ENCODE measurements around the gene RGS19. TPM values are rescaled to one million over a fixed set of nuclear protein-coding genes. Genes with fewer than 3 reads are reported as not detected.

RGS19 gene
- total RNA-seq, 3 donors from 2014 or later: 4.7 to 6.9 (median 6.5) TPM

- intact Hi-C loops (cut with DNase I, micrococcal nuclease): no loop called here
- Histone ChIP-seq H3K36me3 (ENCODE audit: low read depth) (no peaks in the 10 kb centered on the region), H3K4me1 (ENCODE audit: low read depth) (peaks cover 4% of the 10 kb centered on the region), H3K9me3 (no peaks in the 10 kb centered on the region), H3K4me3 (no peak overlapping the region)
- TF ChIP-seq CTCF (IDR thresholded peaks at IDR 0.05): no peak
- DNase-seq (no peak), ATAC-seq (no peak)
Measured at GRCh38 chr20:64058536-64058935, 20.8 kb downstream of the RGS19 start.

- peak; percentile 81 to 88 (median 83) for DNase-seq
- peak; percentile 79 for ATAC-seq
- no peaks in the 10 kb centered on the region for H3K36me3 ChIP-seq (ENCODE audit: low read depth)
- no peak overlapping the region for H3K4me3 ChIP-seq
- no peaks in the 10 kb centered on the region for H3K9me3 ChIP-seq
- peaks cover 4% of the 10 kb centered on the region for H3K4me1 ChIP-seq (ENCODE audit: low read depth)
- intact Hi-C loops (cut with DNase I, micrococcal nuclease): no loop called here
- TF ChIP-seq CTCF (IDR thresholded peaks at IDR 0.05): peak; percentile 80
Measured at GRCh38 chr20:64057628-64058498, 21.5 kb downstream of the RGS19 start.

- ATAC-seq (no peak), DNase-seq (no peak)
- H3K4me1 ChIP-seq (ENCODE audit: low read depth): no peaks in the 10 kb centered on the region
- no peaks in the 10 kb centered on the region for H3K36me3 ChIP-seq (ENCODE audit: low read depth)
- TF ChIP-seq CTCF (IDR thresholded peaks at IDR 0.05): no peak
- no peak overlapping the region for H3K4me3 ChIP-seq
- no peaks in the 10 kb centered on the region for H3K9me3 ChIP-seq
- intact Hi-C loops (cut with DNase I, micrococcal nuclease): no loop called here
Measured at GRCh38 chr20:64056889-64057627, 22.3 kb downstream of the RGS19 start.

- Histone ChIP-seq H3K9me3 (no peaks in the 10 kb centered on the region), H3K4me1 (ENCODE audit: low read depth) (no peaks in the 10 kb centered on the region), H3K36me3 (ENCODE audit: low read depth) (no peaks in the 10 kb centered on the region), H3K4me3 (no peak overlapping the region)
- intact Hi-C loops (cut with DNase I, micrococcal nuclease): no loop called here
- DNase-seq (no peak), ATAC-seq (no peak)
- no peak for TF ChIP-seq CTCF (IDR thresholded peaks at IDR 0.05)
Measured at GRCh38 chr20:64056639-64056888, 22.8 kb downstream of the RGS19 start.

- no peak for ATAC-seq
- no peaks in the 10 kb centered on the region for H3K36me3 ChIP-seq (ENCODE audit: low read depth)
- intact Hi-C loops (cut with DNase I, micrococcal nuclease): no loop called here
- DNase-seq: no peak
- TF ChIP-seq CTCF (IDR thresholded peaks at IDR 0.05): no peak
- no peaks in the 10 kb centered on the region for H3K9me3 ChIP-seq
- H3K4me3 ChIP-seq: no peak overlapping the region
- H3K4me1 ChIP-seq (ENCODE audit: low read depth): no peaks in the 10 kb centered on the region
Measured at GRCh38 chr20:64055893-64056638, 23.3 kb downstream of the RGS19 start.
